ENCODE results near the gene CD8B2. TPM values are rescaled to one million over a fixed set of nuclear protein-coding genes. Genes with fewer than 3 reads are reported as not detected.

Gene CD8B2
- total RNA-seq, 1 experiment from 2014 or later, result not detected

DNA sequence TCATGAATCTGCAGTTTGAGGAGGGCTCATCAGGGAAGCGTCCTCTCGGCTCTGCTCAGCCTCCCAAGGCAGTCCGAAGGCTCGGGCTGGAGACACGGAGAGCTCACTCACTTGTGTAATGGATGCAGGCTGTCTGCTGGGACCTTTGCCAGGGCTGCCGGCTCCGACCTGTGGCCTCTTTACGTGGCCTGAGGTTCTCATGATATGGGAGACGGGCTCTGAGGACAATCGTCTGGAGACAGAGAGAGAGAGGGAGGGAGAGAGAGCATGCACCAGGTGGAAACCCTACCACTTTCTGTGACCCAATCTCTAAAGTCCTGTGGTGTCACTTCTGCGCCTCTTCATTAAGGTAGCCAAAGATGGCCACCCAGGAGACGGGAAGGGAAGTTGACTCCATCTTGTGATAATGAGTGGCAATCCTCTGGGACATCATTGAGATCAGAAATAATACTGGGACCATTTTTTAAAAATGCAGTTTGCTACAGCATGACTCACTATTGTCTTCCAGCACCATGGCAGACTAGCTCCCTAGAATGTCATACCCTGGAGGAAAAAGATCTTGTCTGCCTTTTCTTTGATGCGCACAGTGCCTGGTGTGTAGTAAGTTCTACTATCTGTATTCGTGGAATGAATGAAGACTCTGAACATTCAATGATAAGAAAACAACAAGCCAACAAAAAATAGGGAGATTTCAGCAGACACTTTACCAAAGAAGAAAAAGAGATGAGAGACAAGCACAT, 60.2 kb downstream of the CD8B2 start:
- CTCF ChIA-PET, result no interaction called here
- H3K27ac ChIP-seq (ENCODE audit: low read length), result no peak overlapping the region
- no peak overlapping the region for H3K4me3 ChIP-seq (ENCODE audit: low read depth in 2 of 2, low read length in 2 of 2)
- no TSS peak for BruUV-seq (replicated peaks)
- no peak for DNase-seq (ENCODE audit: low read depth, low spot score)
- H3K36me3 ChIP-seq (ENCODE audit: control insufficient read depth, insufficient read depth, low read length), result no peaks in the 10 kb centered on the region
- POLR2A ChIA-PET, result no interaction called here
- intact Hi-C loops (cut with micrococcal nuclease; ENCODE audit: unreplicated experiment), result no loop called here
- H3K4me1 ChIP-seq (ENCODE audit: control insufficient read depth, insufficient read depth, low read length), result no peaks in the 10 kb centered on the region
- in situ Hi-C loops (cut with HindIII; ENCODE audit: low pct_unique_long_range_greater_than_20kb, low sequenced_read_pairs), result no loop called here
- no peak for ATAC-seq
- H3K9me3 ChIP-seq (ENCODE audit: control insufficient read depth, insufficient read depth, low read depth, low read length), result no peaks in the 10 kb centered on the region
- TF ChIP-seq, protein P1, sequence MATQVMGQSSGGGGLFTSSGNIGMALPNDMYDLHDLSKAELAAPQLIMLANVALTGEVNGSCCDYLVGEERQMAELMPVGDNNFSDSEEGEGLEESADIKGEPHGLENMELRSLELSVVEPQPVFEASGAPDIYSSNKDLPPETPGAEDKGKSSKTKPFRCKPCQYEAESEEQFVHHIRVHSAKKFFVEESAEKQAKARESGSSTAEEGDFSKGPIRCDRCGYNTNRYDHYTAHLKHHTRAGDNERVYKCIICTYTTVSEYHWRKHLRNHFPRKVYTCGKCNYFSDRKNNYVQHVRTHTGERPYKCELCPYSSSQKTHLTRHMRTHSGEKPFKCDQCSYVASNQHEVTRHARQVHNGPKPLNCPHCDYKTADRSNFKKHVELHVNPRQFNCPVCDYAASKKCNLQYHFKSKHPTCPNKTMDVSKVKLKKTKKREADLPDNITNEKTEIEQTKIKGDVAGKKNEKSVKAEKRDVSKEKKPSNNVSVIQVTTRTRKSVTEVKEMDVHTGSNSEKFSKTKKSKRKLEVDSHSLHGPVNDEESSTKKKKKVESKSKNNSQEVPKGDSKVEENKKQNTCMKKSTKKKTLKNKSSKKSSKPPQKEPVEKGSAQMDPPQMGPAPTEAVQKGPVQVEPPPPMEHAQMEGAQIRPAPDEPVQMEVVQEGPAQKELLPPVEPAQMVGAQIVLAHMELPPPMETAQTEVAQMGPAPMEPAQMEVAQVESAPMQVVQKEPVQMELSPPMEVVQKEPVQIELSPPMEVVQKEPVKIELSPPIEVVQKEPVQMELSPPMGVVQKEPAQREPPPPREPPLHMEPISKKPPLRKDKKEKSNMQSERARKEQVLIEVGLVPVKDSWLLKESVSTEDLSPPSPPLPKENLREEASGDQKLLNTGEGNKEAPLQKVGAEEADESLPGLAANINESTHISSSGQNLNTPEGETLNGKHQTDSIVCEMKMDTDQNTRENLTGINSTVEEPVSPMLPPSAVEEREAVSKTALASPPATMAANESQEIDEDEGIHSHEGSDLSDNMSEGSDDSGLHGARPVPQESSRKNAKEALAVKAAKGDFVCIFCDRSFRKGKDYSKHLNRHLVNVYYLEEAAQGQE (IDR thresholded peaks at IDR 0.05; ENCODE audit: insufficient read depth in 1 of 2, low read depth in 2 of 2, low read length in 1 of 2), result no peak
- TF ChIP-seq, protein P2, sequence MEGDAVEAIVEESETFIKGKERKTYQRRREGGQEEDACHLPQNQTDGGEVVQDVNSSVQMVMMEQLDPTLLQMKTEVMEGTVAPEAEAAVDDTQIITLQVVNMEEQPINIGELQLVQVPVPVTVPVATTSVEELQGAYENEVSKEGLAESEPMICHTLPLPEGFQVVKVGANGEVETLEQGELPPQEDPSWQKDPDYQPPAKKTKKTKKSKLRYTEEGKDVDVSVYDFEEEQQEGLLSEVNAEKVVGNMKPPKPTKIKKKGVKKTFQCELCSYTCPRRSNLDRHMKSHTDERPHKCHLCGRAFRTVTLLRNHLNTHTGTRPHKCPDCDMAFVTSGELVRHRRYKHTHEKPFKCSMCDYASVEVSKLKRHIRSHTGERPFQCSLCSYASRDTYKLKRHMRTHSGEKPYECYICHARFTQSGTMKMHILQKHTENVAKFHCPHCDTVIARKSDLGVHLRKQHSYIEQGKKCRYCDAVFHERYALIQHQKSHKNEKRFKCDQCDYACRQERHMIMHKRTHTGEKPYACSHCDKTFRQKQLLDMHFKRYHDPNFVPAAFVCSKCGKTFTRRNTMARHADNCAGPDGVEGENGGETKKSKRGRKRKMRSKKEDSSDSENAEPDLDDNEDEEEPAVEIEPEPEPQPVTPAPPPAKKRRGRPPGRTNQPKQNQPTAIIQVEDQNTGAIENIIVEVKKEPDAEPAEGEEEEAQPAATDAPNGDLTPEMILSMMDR (IDR thresholded peaks at IDR 0.05), result no peak
- no peak for TF ChIP-seq POLR2AphosphoS5 (IDR thresholded peaks at IDR 0.05; ENCODE audit: low read depth, low read length)
- no peak for TF ChIP-seq TCF7L2 (IDR thresholded peaks at IDR 0.05; ENCODE audit: low read depth, low read length)
- TF ChIP-seq SIN3A (IDR thresholded peaks at IDR 0.05; ENCODE audit: borderline replicate concordance, insufficient read depth, low read depth, low read length), result no peak
- 0 out of 2 replicates have a peak, but pooled peaks cover 2% of the 10 kb centered on the region for H3K27me3 ChIP-seq (ENCODE audit: control insufficient read depth, insufficient read depth, low read length)

- ChIA-PET CTCF (no interaction called here), POLR2A (no interaction called here)
- intact Hi-C loops (cut with micrococcal nuclease; ENCODE audit: unreplicated experiment), result no loop called here
- in situ Hi-C loops (cut with HindIII; ENCODE audit: low pct_unique_long_range_greater_than_20kb, low sequenced_read_pairs), result no loop called here
- H3K36me3 ChIP-seq (ENCODE audit: control insufficient read depth, insufficient read depth, low read length), result no peaks in the 10 kb centered on the region
- no peaks in the 10 kb centered on the region for H3K4me1 ChIP-seq (ENCODE audit: control insufficient read depth, insufficient read depth, low read length)
- no peak for ATAC-seq
- TF ChIP-seq POLR2AphosphoS5 (IDR thresholded peaks at IDR 0.05; ENCODE audit: low read depth, low read length), result no peak
- TF ChIP-seq TCF7L2 (IDR thresholded peaks at IDR 0.05; ENCODE audit: low read depth, low read length), result no peak
- TF ChIP-seq, protein P1 (IDR thresholded peaks at IDR 0.05; ENCODE audit: insufficient read depth in 1 of 2, low read depth in 2 of 2, low read length in 1 of 2), result no peak
- TF ChIP-seq, protein P2 (IDR thresholded peaks at IDR 0.05), result no peak
- TF ChIP-seq SIN3A (IDR thresholded peaks at IDR 0.05; ENCODE audit: borderline replicate concordance, insufficient read depth, low read depth, low read length), result no peak
- H3K27ac ChIP-seq (ENCODE audit: low read length), result no peak overlapping the region
- no peak for DNase-seq (ENCODE audit: low read depth, low spot score)
- H3K27me3 ChIP-seq (ENCODE audit: control insufficient read depth, insufficient read depth, low read length), result no peaks in the 10 kb centered on the region
- H3K4me3 ChIP-seq (ENCODE audit: low read depth in 2 of 2, low read length in 2 of 2), result no peak overlapping the region
- no peaks in the 10 kb centered on the region for H3K9me3 ChIP-seq (ENCODE audit: control insufficient read depth, insufficient read depth, low read depth, low read length)
- no TSS peak for BruUV-seq (replicated peaks)
Measured at GRCh38 chr2:106551417-106552130, 64.4 kb downstream of the CD8B2 start.

All from Panc1 (cell line).